ENCODE data around the gene CCN6. TPM values are rescaled to one million over a fixed set of nuclear protein-coding genes. Genes with fewer than 3 reads are reported as not detected.

CCN6 gene
- total RNA-seq, 1 experiment from 2014 or later: not detected

Other genes starting within 250 kb of the CCN6 start
- 36.7 and 53.4 TPM in 2 replicates for gene FYN, start 180.7 kb upstream of the CCN6 start, total RNA-seq (2014; rRNA removed; shearing (Covaris generic))
- gene TUBE1, start 33.4 kb downstream of the CCN6 start, total RNA-seq (2014; rRNA removed; shearing (Covaris generic)): 14.4 and 18.6 TPM in 2 replicates
- 13.0 and 25.1 TPM in 2 replicates for gene FAM229B, start 33.5 kb downstream of the CCN6 start, total RNA-seq (2014; rRNA removed; shearing (Covaris generic))
- gene LAMA4, start 200.5 kb downstream of the CCN6 start, total RNA-seq (2014; rRNA removed; shearing (Covaris generic)): 0.53 and 1.8 TPM in 2 replicates